GM18907 (cell line): Measurements from ENCODE around the gene RAB11B.
A peak's percentile ranks its signal among the peaks of the same experiment; 100 is the strongest.
"Not testable (repeated sequence)": the region's sequence is repeated elsewhere in the genome, so short reads cannot be mapped to it uniquely, and the experiment has no call there.

ENCODE experiments used
- ATAC-seq: cut with Tn5 transposase; IDR thresholded peaks from one replicate; pipeline ENCODE4 v1.9.1; 2021; ENCODE audit warnings: mild to moderate bottlenecking, moderate library complexity; ENCODE audit not compliant: unreplicated experiment

Gene RAB11B

DNA sequence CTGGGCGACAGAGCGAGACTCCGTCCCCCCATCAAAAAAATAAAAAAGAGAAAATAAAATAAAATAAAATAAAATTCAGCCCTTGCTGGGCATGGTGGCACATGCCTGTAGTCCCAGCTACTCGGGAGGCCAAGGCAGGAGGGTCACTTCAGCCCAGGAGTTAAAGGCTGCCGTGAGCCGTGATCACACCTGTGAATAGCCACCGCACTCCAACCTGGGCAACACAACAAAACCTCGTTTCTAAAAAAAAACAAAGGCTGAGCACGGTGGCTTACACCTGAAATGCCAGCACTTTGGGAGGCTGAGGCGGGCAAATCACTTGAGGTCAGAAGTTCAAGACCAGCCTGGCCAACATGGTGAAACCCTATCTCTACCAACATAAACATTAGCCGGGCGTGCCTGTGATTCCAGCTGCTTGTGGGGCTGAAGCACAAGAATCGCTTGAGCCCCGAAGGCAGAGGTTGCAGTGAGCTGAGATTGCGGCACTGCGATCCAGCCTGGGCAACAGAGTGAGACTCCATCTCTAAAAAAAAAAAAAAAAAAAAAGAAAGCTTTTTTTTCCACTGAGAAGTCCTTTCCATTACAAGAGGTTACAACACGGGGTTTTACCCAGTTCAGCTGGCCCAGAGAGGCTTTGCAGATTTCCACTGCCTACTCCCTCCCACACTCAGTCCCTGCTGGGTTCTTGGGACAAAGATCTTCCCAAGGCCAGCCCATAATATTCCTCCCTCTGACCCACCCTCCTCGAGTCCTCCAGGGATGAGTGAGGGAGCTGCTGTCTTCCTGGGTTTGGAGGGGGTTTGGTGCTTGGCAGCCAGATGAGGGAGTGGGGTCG, 19.8 kb upstream of the RAB11B start:
- no peak for ATAC-seq

- no peak for ATAC-seq
Measured at GRCh38 chr19:8371011-8371804, 19.0 kb upstream of the RAB11B start.

DNA sequence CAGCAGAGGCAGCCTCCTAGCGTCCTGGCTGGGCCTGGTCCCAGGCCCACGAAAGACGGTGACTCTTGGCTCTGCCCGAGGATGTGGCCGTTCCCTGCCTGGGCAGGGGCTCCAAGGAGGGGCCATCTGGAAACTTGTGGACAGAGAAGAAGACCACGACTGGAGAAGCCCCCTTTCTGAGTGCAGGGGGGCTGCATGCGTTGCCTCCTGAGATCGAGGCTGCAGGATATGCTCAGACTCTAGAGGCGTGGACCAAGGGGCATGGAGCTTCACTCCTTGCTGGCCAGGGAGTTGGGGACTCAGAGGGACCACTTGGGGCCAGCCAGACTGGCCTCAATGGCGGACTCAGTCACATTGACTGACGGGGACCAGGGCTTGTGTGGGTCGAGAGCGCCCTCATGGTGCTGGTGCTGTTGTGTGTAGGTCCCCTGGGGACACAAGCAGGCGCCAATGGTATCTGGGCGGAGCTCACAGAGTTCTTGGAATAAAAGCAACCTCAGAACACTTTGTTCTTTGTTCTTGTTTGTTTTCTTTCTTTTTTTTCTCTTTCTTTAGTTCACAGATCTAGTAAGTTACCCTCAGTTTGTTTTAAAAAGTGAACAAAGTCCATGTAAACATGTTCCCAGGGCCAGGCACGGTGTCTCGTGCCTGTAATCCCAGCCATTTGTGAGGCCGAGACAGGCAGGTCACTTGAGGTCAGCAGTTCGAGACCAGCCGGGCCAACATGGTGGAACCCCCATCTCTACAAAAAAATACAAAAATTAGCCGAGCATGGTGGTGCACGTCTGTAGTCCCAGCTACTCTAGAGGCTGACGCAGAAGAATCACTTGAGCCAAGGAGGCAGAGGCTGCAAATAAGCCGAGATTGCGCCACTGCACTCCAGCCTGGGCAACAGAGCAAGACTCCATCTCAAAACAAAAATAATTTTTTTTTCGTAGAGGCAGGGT, 16.0 kb upstream of the RAB11B start:
- ATAC-seq = no peak

- ATAC-seq = not testable (repeated sequence)
Measured at GRCh38 chr19:8375766-8376165, 14.4 kb upstream of the RAB11B start.

GRCh38 chr19:8376373-8376974, 13.7 kb upstream of the RAB11B start:
- not testable (repeated sequence) for ATAC-seq

- ATAC-seq = no peak
Measured at GRCh38 chr19:8377598-8377997, 12.6 kb upstream of the RAB11B start.

GRCh38 chr19:8379156-8379891, 10.8 kb upstream of the RAB11B start:
- ATAC-seq = not testable (repeated sequence)

DNA sequence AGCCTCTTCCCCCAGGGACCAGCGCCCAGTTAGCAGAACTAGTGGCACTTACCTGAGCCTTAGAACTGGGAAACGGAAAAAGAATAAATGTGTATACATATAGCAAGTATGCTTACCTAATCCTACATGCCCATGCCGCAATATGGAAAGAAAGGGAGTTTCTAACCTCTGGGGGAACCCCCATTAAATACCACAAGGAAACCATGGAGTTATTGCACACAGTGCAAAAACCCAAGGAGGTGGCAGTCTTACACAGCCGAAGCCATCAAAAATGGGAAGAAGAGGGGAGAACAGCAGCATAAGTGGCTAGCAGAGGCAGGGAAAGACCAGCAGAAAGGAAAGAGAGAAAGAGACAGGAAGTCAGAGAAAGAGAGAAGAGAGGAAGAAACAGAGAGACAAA, 5.6 kb upstream of the RAB11B start:
- not testable (repeated sequence) for ATAC-seq

GRCh38 chr19:8385103-8385502, 5.1 kb upstream of the RAB11B start:
- not testable (repeated sequence) for ATAC-seq

- not testable (repeated sequence) for ATAC-seq
Measured at GRCh38 chr19:8385566-8385965, 4.6 kb upstream of the RAB11B start.

- not testable (repeated sequence) for ATAC-seq
Measured at GRCh38 chr19:8386419-8386818, 3.7 kb upstream of the RAB11B start.

DNA sequence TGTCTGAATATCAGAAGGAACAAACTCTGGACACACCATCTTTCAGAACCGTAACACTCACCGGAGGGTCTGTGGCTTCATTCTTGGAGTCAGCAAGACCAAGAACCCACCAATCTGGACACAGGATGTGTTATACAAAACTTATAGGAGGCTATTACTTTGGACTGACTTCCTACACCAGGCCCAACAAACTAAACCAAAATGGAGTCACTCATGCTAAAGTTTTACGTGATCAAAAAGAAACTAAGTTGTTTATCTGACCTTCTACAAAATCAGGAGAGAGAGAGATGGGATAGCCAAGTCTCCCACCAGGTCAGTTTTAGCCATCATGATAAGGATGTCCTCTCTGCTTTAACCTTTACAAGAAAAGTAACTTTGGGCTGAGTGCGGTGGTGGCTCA, 3.2 kb upstream of the RAB11B start:
- no peak for ATAC-seq

GRCh38 chr19:8387688-8388611, 2.2 kb upstream of the RAB11B start:
- ATAC-seq = no peak

- ATAC-seq = no peak
Measured at GRCh38 chr19:8388612-8388958, 1.6 kb upstream of the RAB11B start.

DNA sequence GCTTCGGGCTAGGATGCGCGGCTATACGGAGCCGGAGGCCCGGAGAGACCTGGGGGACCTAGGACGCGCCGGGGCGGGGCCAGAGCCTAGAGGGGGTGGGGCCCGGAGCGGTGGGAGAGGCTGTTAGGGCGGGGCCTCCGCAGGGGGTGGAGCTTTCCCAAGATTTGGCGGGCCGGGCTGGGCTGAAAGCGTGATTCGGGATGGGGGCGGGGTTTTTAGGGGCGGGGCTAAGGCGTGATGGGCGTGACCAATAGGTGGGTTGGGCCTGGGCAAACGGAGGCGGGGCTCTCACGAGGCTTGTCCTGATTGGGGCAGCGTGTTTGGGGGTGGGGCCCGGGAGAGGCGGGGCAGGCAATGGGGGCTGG, 439 bp downstream of the RAB11B start:
- peak; percentile 50 for ATAC-seq

DNA sequence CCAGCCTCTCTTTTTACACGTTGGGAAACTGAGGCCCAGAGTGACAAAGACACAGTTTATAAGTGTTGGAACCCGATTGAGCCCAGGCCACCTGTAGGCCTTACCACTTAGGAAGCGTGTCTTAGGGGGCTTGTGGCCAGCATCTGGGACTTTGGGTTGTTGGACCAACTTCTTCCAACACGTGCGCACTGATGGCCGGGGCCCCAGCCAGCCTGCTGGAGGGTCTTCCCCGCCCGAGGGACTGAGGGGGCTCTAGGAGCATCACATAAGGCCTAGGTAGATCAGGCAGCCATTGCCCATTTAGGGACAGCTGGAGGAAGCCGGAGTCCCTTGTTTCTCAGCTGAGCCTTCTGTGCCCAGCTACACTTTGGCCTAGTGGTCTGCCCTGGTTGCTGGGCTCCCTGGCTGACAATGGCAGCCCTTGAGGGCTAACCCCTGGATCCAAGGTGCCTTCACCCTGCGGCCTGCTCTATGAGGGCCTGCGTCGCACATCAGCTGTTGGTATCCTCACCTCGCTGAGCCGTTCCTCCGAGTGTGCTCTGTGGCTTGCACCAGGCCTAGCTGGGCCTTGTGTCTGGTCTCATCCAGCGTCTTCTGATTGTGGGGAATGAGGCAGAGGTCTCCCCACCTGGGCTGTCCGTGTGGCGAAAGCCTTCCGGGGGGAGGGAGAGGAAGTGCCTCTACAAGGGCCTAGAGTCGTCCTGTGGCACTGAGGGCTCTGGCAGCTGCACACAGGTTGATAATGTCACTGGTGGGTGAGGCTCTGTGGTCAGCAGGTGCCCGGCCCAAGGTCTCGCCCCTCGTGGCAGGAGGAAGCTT, 1.2 kb downstream of the RAB11B start:
- ATAC-seq = no peak

DNA sequence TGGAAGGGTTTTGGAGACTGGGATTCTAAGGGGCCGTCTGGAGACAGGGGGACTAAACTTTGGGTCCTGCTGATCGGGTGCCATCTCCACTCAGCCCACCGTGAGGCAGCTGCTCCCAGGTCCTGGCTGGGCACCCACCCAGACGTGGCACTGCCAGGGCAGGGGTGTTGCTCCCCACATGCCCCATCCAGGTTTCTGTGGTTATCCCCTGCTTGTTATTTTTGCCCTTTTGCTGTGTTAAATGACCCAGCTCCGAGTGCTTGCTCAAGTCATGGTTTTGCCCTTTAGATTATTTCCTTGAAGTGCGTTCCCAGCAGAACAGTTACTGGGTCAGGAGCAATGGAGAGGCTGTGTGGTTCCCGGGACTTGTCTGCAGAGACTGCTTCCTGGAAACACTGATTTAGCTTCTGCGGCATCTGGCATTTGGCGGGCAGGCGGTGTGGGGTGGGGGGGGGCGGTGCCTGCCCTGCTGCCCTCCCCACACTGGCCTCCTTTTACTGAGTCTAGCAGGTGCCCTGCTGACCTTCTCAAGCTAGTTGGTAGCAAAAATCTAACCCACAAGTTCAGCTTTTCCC, 1.9 kb downstream of the RAB11B start:
- no peak for ATAC-seq
